ENCODE results near the gene RUNX1. TPM values are rescaled to one million over a fixed set of nuclear protein-coding genes. Genes with fewer than 3 reads are reported as not detected.

RUNX1 gene
- total RNA-seq, result 73.0 and 75.8 TPM in 2 replicates
- total RNA-seq (2013), result 17.6 TPM
- 26.3 and 33.1 TPM in 2 replicates for polyA plus RNA-seq
- 51.1 and 75.1 TPM in 2 replicates for polyA minus RNA-seq

GRCh38 chr21:35048706-35049617 lies at the start of gene RUNX1:
Gene RUNX1, minus strand, starts transcription at chr21:35049302.
- H3K9ac ChIP-seq (ENCODE audit: low read length), result peak within 1 kb of the TSS; percentile 77
- H3K4me3 ChIP-seq (ENCODE audit: control extremely low read depth in 1 of 5, extremely low read depth in 1 of 5, insufficient read depth in 1 of 5, low read depth in 2 of 5, low read length in 4 of 5), result peak within 1 kb of the TSS; percentile 54 to 95 (median 64)
- H3K79me2 ChIP-seq (ENCODE audit: control insufficient read depth, insufficient read depth, low read length), result peaks cover 43% of the 10 kb centered on the region
- DNase-seq (peak; percentile 93), ATAC-seq (ENCODE audit: low read depth) (peak; percentile 68)
- ChIA-PET POLR2A (interaction anchor here (0.6 to 3.3 kb wide), 7 partner anchors 22 to 162 kb away, joined by 3 to 21 read pairs (median 3); no protein-coding TSS in a partner anchor), CTCF (interaction anchor here (0.8 to 10.5 kb wide), 9 partner anchors 11 to 352 kb away, joined by 3 to 131 read pairs (median 4); no protein-coding TSS in a partner anchor)
- peak within 1 kb of the TSS; percentile 78 to 80 for H3K27ac ChIP-seq (ENCODE audit: low read length in 2 of 2)
- Mint-ChIP-seq H3K4me1 (peaks cover 77% of the 10 kb centered on the region), H3K9me3 (ENCODE audit: insufficient read depth) (no peaks in the 10 kb centered on the region), H3K27ac (peak within 1 kb of the TSS; percentile 96), H3K27me3 (no peaks in the 10 kb centered on the region), H3K4me3 (peak within 1 kb of the TSS; percentile 90)
- peaks cover 0 to 6% of the 10 kb centered on the region in 2 experiments for H3K36me3 ChIP-seq (replicated peaks in 1 of 2; ENCODE audit: control extremely low read depth in 1 of 2, control insufficient read depth in 1 of 2, extremely low read depth in 1 of 2, insufficient read depth in 2 of 2, low read length in 1 of 2)
- H3K9me3 ChIP-seq (ENCODE audit: control extremely low read depth in 1 of 3, control insufficient read depth in 2 of 3, insufficient read depth in 1 of 3, low read length in 2 of 3), result no peaks in the 10 kb centered on the region
- H3K4me1 ChIP-seq (ENCODE audit: control insufficient read depth in 2 of 2, insufficient read depth in 2 of 2, low read length in 2 of 2), result peaks cover 57 to 63% of the 10 kb centered on the region in 2 donors
- H2AFZ ChIP-seq (ENCODE audit: insufficient read depth, low read depth, low read length, poor library complexity, severe bottlenecking), result peak within 1 kb of the TSS; percentile 50
- TF ChIP-seq EZH2 (IDR thresholded peaks at IDR 0.05; ENCODE audit: borderline replicate concordance, insufficient read depth, low read depth, low read length, poor library complexity, severe bottlenecking), result no peak
- TF ChIP-seq, protein P1, sequence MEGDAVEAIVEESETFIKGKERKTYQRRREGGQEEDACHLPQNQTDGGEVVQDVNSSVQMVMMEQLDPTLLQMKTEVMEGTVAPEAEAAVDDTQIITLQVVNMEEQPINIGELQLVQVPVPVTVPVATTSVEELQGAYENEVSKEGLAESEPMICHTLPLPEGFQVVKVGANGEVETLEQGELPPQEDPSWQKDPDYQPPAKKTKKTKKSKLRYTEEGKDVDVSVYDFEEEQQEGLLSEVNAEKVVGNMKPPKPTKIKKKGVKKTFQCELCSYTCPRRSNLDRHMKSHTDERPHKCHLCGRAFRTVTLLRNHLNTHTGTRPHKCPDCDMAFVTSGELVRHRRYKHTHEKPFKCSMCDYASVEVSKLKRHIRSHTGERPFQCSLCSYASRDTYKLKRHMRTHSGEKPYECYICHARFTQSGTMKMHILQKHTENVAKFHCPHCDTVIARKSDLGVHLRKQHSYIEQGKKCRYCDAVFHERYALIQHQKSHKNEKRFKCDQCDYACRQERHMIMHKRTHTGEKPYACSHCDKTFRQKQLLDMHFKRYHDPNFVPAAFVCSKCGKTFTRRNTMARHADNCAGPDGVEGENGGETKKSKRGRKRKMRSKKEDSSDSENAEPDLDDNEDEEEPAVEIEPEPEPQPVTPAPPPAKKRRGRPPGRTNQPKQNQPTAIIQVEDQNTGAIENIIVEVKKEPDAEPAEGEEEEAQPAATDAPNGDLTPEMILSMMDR (IDR thresholded peaks at IDR 0.05), result no peak
- H3K27me3 ChIP-seq (replicated peaks in 1 of 4; ENCODE audit: control extremely low read depth in 1 of 4, control insufficient read depth in 3 of 4, insufficient read depth in 4 of 4, low read length in 3 of 4), result no peaks in the 10 kb centered on the region
- H3K4me2 ChIP-seq (replicated peaks; ENCODE audit: low read depth, low read length, poor library complexity, severe bottlenecking), result peak within 1 kb of the TSS; percentile 87
- H4K20me1 ChIP-seq (ENCODE audit: control insufficient read depth, insufficient read depth, low read length, poor library complexity, severe bottlenecking), result peaks cover 10% of the 10 kb centered on the region
- intact Hi-C loops (cut with micrococcal nuclease), result loop anchor here (1.0 to 10.0 kb wide), 7 partner anchors 23 to 1206 kb away; no protein-coding TSS in a partner anchor
- 0% methylated on average over 9 of the region's 14 CpGs for WGBS (ENCODE audit: insufficient coverage)

DNA sequence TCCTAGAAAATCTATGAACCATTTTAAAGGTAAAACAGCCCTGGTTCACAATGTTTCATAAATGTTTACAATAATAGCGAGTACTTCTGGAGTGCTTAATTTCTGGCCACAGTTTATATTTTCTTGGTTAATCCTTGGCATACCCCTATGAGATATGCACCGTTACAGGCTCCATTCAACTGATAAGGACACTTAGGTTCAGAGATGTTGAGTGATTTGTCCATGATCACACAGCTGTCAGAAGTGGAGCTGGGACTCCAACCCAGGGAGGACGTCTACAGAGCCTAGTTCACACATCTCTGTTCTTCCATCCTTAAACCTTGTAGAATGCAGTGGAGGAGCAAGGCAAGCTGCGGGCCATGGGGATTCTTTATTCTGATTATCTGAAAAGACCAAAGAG lies 48.4 kb upstream of the RUNX1 start:
- Mint-ChIP-seq H3K4me1 (no peaks in the 10 kb centered on the region), H3K27me3 (peaks cover 18% of the 10 kb centered on the region), H3K27ac (no peak overlapping the region), H3K4me3 (no peak overlapping the region), H3K9me3 (ENCODE audit: insufficient read depth) (peaks cover 3% of the 10 kb centered on the region)
- no peak overlapping the region for H3K4me3 ChIP-seq (ENCODE audit: control extremely low read depth in 1 of 5, extremely low read depth in 1 of 5, insufficient read depth in 1 of 5, low read depth in 2 of 5, low read length in 4 of 5)
- ATAC-seq (ENCODE audit: low read depth) (no peak), DNase-seq (no peak)
- peaks cover 6 to 11% of the 10 kb centered on the region in 2 donors for H3K4me1 ChIP-seq (ENCODE audit: control insufficient read depth in 2 of 2, insufficient read depth in 2 of 2, low read length in 2 of 2)
- intact Hi-C loops (cut with micrococcal nuclease), result no loop called here
- POLR2A ChIA-PET, result no interaction called here
- H3K4me2 ChIP-seq (replicated peaks; ENCODE audit: low read depth, low read length, poor library complexity, severe bottlenecking), result no peak overlapping the region
- H3K9ac ChIP-seq (ENCODE audit: low read length), result no peak overlapping the region
- TF ChIP-seq EZH2 (IDR thresholded peaks at IDR 0.05; ENCODE audit: borderline replicate concordance, insufficient read depth, low read depth, low read length, poor library complexity, severe bottlenecking), result no peak
- 100% methylated on average over 1 of the region's 4 CpGs for WGBS (ENCODE audit: insufficient coverage)
- H3K9me3 ChIP-seq (ENCODE audit: control extremely low read depth in 1 of 3, control insufficient read depth in 2 of 3, insufficient read depth in 1 of 3, low read length in 2 of 3), result no peaks in the 10 kb centered on the region
- H3K27ac ChIP-seq (ENCODE audit: low read length in 2 of 2), result no peak overlapping the region
- H4K20me1 ChIP-seq (ENCODE audit: control insufficient read depth, insufficient read depth, low read length, poor library complexity, severe bottlenecking), result no peaks in the 10 kb centered on the region
- H3K27me3 ChIP-seq (replicated peaks in 1 of 4; ENCODE audit: control extremely low read depth in 1 of 4, control insufficient read depth in 3 of 4, insufficient read depth in 4 of 4, low read length in 3 of 4), result no peaks in the 10 kb centered on the region
- no peaks in the 10 kb centered on the region for H3K36me3 ChIP-seq (replicated peaks in 1 of 2; ENCODE audit: control extremely low read depth in 1 of 2, control insufficient read depth in 1 of 2, extremely low read depth in 1 of 2, insufficient read depth in 2 of 2, low read length in 1 of 2)
- no peaks in the 10 kb centered on the region for H3K79me2 ChIP-seq (ENCODE audit: control insufficient read depth, insufficient read depth, low read length)
- CTCF ChIA-PET, result no interaction called here
- no peak overlapping the region for H2AFZ ChIP-seq (ENCODE audit: insufficient read depth, low read depth, low read length, poor library complexity, severe bottlenecking)

Data from B cell (primary cell).